ENCODE data around the gene DNAJB5. TPM values are rescaled to one million over a fixed set of nuclear protein-coding genes. Genes with fewer than 3 reads are reported as not detected.
A peak's percentile ranks its signal among the peaks of the same experiment; 100 is the strongest.

Gene DNAJB5
- total and polyA plus RNA-seq, 2 experiments from 2014 or later, result 24.6 to 39.0 TPM

DNA sequence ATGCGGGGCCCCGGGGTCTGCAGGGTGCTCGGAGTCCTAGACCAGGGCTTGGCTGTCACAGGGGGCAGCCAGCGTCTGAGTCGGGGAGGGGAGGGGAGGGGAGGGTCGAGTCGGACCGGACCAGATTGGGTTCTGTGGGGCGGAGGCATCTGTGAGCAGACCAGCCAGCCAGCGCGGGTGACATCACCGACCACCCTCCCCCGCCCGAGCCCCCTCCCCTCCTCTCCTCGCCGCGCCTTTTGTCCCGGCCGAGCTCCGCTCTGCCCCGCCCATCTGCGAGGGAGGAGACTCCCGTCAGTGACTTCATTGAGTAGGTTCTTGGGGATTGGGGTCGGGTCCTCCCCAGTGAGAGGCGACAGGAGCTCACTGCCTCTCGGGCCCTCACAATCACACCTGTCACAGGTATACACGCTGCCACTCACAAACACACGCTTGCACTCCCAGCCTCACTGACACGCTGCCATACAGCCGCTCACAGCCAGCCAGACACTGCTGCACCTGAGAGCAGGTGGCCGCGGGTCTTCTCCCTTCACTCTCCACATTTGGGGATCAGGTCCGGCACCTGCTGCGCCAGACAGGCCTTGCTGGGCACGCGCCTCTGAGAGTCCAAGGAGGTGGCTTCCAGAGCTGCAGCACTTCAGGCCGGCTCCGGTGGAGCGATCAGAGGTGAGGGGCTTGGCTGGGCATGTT, 546 bp downstream of the DNAJB5 start:
- no peaks in the 10 kb centered on the region for H3K9me3 ChIP-seq (ENCODE audit: low read depth)
- peak overlapping the region; percentile 82 for H3K4me3 ChIP-seq
- DNase-seq (ENCODE audit: low read depth in 1 of 2, low spot score in 1 of 2), result peak; percentile 64 to 85
- peak overlapping the region; percentile 98 for H3K27ac ChIP-seq
- H3K36me3 ChIP-seq, result no peaks in the 10 kb centered on the region
- H3K4me1 ChIP-seq (ENCODE audit: low read depth), result peaks cover 41% of the 10 kb centered on the region
- H3K27me3 ChIP-seq, result no peaks in the 10 kb centered on the region
- no peak for TF ChIP-seq CTCF (IDR thresholded peaks at IDR 0.05; ENCODE audit: low read depth, low read length)

DNA sequence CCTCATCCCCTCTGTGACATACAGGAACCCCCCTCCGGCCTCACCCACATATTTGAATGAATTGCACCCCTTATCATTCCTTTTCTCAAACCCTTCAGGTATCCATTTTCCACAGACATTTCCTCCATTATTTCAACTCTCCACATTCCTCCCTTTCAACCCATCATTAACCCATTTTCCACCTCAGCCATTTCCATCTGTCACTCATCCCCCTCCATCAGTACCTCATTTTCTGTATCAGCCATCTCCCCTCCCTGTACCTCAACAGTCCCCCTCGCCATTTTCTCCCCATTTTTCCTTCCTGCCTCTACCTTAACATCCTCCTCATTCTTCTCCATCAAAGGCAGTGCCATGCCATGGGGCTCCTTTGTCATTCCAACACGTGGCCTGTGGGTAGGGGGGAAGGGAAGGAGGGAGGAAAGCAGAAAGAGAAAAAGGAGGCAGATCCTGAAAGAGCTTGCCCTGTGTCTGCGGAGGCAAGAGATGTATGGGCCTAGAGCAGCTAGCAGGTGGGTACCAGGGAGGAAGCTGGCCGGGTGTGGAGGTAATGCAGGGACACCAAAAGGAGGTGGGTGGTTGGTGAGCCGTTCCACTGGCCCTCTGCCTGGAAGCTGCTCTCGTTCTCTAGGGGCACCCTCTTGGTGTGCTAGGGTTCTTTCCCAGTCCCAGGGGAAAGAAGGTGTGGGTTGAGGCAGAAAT, 1.5 kb downstream of the DNAJB5 start:
- no peak for TF ChIP-seq CTCF (IDR thresholded peaks at IDR 0.05; ENCODE audit: low read depth, low read length)
- peaks cover 51% of the 10 kb centered on the region for H3K4me1 ChIP-seq (ENCODE audit: low read depth)
- H3K36me3 ChIP-seq, result no peaks in the 10 kb centered on the region
- peak overlapping the region; percentile 82 for H3K4me3 ChIP-seq
- DNase-seq (ENCODE audit: low read depth in 1 of 2, low spot score in 1 of 2), result no peak
- H3K9me3 ChIP-seq (ENCODE audit: low read depth), result no peaks in the 10 kb centered on the region
- H3K27ac ChIP-seq, result no peak overlapping the region
- no peaks in the 10 kb centered on the region for H3K27me3 ChIP-seq

GRCh38 chr9:34991607-34992375, 2.2 kb downstream of the DNAJB5 start:
- Histone ChIP-seq H3K27ac (peak overlapping the region; percentile 98), H3K4me3 (no peak overlapping the region), H3K27me3 (no peaks in the 10 kb centered on the region), H3K9me3 (ENCODE audit: low read depth) (no peaks in the 10 kb centered on the region), H3K4me1 (ENCODE audit: low read depth) (peaks cover 51% of the 10 kb centered on the region), H3K36me3 (no peaks in the 10 kb centered on the region)
- no peak for TF ChIP-seq CTCF (IDR thresholded peaks at IDR 0.05; ENCODE audit: low read depth, low read length)
- peak; percentile 27 to 48 for DNase-seq (ENCODE audit: low read depth in 1 of 2, low spot score in 1 of 2)

DNA sequence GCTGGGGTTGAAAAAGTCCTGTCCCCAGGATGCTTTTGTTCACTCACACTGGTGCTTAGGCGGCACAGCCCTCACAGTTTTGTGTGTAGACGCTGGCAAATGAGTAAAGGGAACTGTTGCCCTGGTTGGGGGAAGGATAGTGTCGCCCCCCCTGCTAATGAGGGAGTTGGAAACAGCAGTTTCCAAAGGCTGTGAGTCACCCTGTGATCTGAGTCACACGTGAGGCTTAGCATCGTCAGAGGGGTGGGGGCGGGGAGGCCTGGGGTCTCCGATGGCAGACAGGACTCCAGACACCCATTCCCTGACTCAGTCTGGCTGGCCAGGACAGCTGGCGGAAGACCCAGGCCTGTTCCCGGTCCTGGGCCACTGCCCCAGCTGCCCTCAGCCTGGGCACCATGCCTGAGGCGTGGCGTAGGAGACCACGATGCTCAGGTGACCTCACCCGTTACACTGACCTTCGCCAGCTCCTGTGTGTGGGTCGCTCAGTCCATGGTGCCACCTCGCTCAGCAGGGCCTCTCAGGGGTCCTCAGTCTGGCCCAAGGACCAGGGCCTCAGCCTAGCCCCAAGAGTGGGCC, 2.9 kb downstream of the DNAJB5 start:
- peaks cover 56% of the 10 kb centered on the region for H3K4me1 ChIP-seq (ENCODE audit: low read depth)
- peak overlapping the region; percentile 98 for H3K27ac ChIP-seq
- H3K9me3 ChIP-seq (ENCODE audit: low read depth), result no peaks in the 10 kb centered on the region
- H3K27me3 ChIP-seq, result no peaks in the 10 kb centered on the region
- DNase-seq (ENCODE audit: low read depth in 1 of 2, low spot score in 1 of 2), result peak in 1 of 2 donors; percentile 90
- TF ChIP-seq CTCF (IDR thresholded peaks at IDR 0.05; ENCODE audit: low read depth, low read length), result no peak
- H3K4me3 ChIP-seq, result no peak overlapping the region
- H3K36me3 ChIP-seq, result peaks cover 6% of the 10 kb centered on the region

DNA sequence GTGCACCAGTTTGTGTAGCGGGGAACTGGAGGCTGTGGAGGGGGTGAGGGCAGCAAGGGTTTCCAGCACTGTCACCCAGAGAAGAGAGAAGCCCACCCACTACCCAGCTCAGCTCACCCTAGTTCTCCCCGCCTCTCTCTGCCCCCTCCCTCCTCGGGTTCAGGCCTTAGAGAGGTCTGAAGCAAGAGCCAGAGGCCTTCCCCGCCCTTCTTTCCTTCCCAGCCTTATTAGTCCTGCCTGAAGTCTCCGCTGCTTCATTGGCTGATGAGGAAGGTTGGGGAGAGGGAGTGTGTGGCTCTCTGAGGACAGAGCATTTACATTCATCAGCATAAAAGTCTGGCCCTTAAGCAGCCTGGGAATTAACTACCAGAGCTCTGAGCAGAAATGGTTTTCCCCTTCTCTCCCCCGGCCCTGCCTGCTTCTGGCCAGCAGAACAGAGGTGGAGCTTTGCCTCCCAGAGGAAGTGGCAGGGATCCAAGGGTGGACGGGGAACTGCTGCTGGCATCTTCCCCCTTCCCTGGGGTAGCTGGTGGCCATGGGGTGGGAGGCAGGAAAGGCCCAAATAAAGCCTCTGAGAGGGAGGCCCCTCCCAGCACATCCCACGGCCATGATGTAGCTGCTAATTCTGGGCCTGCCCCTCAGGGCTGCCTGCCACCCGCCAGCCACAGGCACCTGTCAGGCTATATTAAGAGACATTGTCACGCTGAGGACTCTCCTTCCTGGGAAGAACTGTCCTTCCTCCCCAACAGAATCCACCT, 4.1 kb downstream of the DNAJB5 start:
- Histone ChIP-seq H3K4me1 (ENCODE audit: low read depth) (peaks cover 62% of the 10 kb centered on the region), H3K9me3 (ENCODE audit: low read depth) (no peaks in the 10 kb centered on the region), H3K27me3 (no peaks in the 10 kb centered on the region), H3K36me3 (peaks cover 6% of the 10 kb centered on the region), H3K27ac (peak overlapping the region; percentile 98), H3K4me3 (no peak overlapping the region)
- no peak for TF ChIP-seq CTCF (IDR thresholded peaks at IDR 0.05; ENCODE audit: low read depth, low read length)
- peak; percentile 69 to 92 for DNase-seq (ENCODE audit: low read depth in 1 of 2, low spot score in 1 of 2)

Measured in cardiac muscle cell (in vitro differentiated cells and primary cell).